ENCODE data around the gene ATP9B. TPM values are rescaled to one million over a fixed set of nuclear protein-coding genes. Genes with fewer than 3 reads are reported as not detected.

The ATP9B gene
- total RNA-seq, 1 donor from 2014 or later, result 45.3 TPM

GRCh38 chr18:79365701-79366100 lies 296.5 kb downstream of the ATP9B start:
- H3K9me3 Mint-ChIP-seq (ENCODE audit: low read depth), result peaks cover 5% of the 10 kb centered on the region
- no peak for TF ChIP-seq CTCF (IDR thresholded peaks at IDR 0.05; ENCODE audit: unreplicated experiment)
- no peak overlapping the region for H3K4me3 Mint-ChIP-seq (ENCODE audit: low read depth)
- peaks cover 40% of the 10 kb centered on the region for H3K36me3 Mint-ChIP-seq (ENCODE audit: insufficient read depth)
- H3K4me1 Mint-ChIP-seq (ENCODE audit: low read depth), result no peaks in the 10 kb centered on the region
- DNase-seq (ENCODE audit: low spot score, unreplicated experiment), result no peak
- H3K27ac Mint-ChIP-seq, result no peak overlapping the region
- H3K27me3 Mint-ChIP-seq, result no peaks in the 10 kb centered on the region

GRCh38 chr18:79366177-79367094 lies 297.2 kb downstream of the ATP9B start:
- no peak for TF ChIP-seq CTCF (IDR thresholded peaks at IDR 0.05; ENCODE audit: unreplicated experiment)
- no peak overlapping the region for H3K4me3 Mint-ChIP-seq (ENCODE audit: low read depth)

GRCh38 chr18:79367480-79367879 lies 298.3 kb downstream of the ATP9B start:
- no peaks in the 10 kb centered on the region for H3K27me3 Mint-ChIP-seq
- no peak for TF ChIP-seq CTCF (IDR thresholded peaks at IDR 0.05; ENCODE audit: unreplicated experiment)
- peaks cover 31% of the 10 kb centered on the region for H3K36me3 Mint-ChIP-seq (ENCODE audit: insufficient read depth)
- H3K9me3 Mint-ChIP-seq (ENCODE audit: low read depth), result peaks cover 5% of the 10 kb centered on the region
- no peaks in the 10 kb centered on the region for H3K4me1 Mint-ChIP-seq (ENCODE audit: low read depth)
- no peak for DNase-seq (ENCODE audit: low spot score, unreplicated experiment)
- H3K4me3 Mint-ChIP-seq (ENCODE audit: low read depth), result no peak overlapping the region
- no peak overlapping the region for H3K27ac Mint-ChIP-seq

More at GRCh38 chr18:79366177-79367094, 297.2 kb downstream of the ATP9B start:
- Mint-ChIP-seq H3K36me3 (ENCODE audit: insufficient read depth) (peaks cover 35% of the 10 kb centered on the region), H3K27ac (no peak overlapping the region), H3K27me3 (no peaks in the 10 kb centered on the region), H3K4me1 (ENCODE audit: low read depth) (no peaks in the 10 kb centered on the region), H3K9me3 (ENCODE audit: low read depth) (peaks cover 5% of the 10 kb centered on the region)
- DNase-seq (ENCODE audit: low spot score, unreplicated experiment), result no peak

GRCh38 chr18:79367989-79368388 lies 298.8 kb downstream of the ATP9B start:
- H3K27me3 Mint-ChIP-seq, result no peaks in the 10 kb centered on the region
- H3K27ac Mint-ChIP-seq, result no peak overlapping the region
- TF ChIP-seq CTCF (IDR thresholded peaks at IDR 0.05; ENCODE audit: unreplicated experiment), result no peak
- H3K4me1 Mint-ChIP-seq (ENCODE audit: low read depth), result peaks cover 4% of the 10 kb centered on the region
- H3K4me3 Mint-ChIP-seq (ENCODE audit: low read depth), result no peak overlapping the region
- DNase-seq (ENCODE audit: low spot score, unreplicated experiment), result no peak
- H3K36me3 Mint-ChIP-seq (ENCODE audit: insufficient read depth), result peaks cover 31% of the 10 kb centered on the region
- peaks cover 5% of the 10 kb centered on the region for H3K9me3 Mint-ChIP-seq (ENCODE audit: low read depth)

- peaks cover 5% of the 10 kb centered on the region for H3K4me1 Mint-ChIP-seq (ENCODE audit: low read depth)
- no peak for DNase-seq (ENCODE audit: low spot score, unreplicated experiment)
- no peaks in the 10 kb centered on the region for H3K27me3 Mint-ChIP-seq
- H3K36me3 Mint-ChIP-seq (ENCODE audit: insufficient read depth), result peaks cover 25% of the 10 kb centered on the region
- no peak overlapping the region for H3K27ac Mint-ChIP-seq
- H3K9me3 Mint-ChIP-seq (ENCODE audit: low read depth), result no peaks in the 10 kb centered on the region
- H3K4me3 Mint-ChIP-seq (ENCODE audit: low read depth), result no peak overlapping the region
- no peak for TF ChIP-seq CTCF (IDR thresholded peaks at IDR 0.05; ENCODE audit: unreplicated experiment)
Observed at GRCh38 chr18:79368681-79369080, 299.5 kb downstream of the ATP9B start.

Measured in progenitor cell of endocrine pancreas (in vitro differentiated cells).